ENCODE data around the gene NEXMIF.
"Not testable (repeated sequence)": the region's sequence is repeated elsewhere in the genome, so short reads cannot be mapped to it uniquely, and the experiment has no call there.

NEXMIF gene

DNA sequence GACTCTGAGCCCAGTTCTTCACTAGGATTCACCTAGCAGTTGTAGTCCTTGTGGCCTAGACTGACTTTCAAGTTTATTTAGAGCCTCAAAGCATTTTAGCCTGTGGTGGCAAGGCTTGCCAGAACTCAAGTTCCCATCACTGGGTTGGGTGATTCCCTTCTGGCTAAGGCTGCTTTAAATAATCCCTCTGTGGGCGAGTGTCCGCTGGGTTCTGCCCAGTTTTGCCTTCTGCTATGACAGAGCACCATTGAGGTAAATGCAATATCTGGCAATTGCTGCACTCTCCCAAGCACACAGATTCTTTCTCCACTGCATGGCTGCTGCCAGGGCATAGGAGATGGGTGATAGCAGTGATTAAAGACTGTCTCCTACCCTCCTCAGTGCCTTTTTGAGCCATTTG is 220.0 kb downstream of the NEXMIF start:
- DNase-seq (ENCODE audit: low spot score) = no peak
- Mint-ChIP-seq H3K4me1 (ENCODE audit: low read depth) (no peaks in the 10 kb centered on the region), H3K27ac (no peak overlapping the region), H3K36me3 (ENCODE audit: low read depth) (no peaks in the 10 kb centered on the region), H3K9me3 (no peaks in the 10 kb centered on the region), H3K27me3 (ENCODE audit: low read depth) (no peaks in the 10 kb centered on the region), H3K4me3 (no peak overlapping the region)

DNA sequence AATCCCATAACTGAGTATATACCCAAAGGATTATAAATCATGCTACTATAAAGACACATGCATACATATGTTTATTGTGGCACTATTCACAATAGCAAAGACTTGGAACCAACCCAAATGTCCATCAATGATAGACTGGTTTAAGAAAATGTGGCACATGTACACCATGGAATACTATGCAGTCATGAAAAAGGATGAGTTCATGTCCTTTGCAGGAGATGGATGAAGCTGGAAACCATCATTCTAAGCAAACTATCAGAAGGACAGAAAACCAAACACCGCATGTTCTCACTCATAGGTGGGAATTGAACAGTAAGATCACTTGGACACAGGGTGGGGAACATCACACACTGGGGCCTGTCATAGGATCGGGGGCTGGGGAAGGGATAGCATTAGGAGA is 223.9 kb downstream of the NEXMIF start:
- not testable (repeated sequence) for DNase-seq (ENCODE audit: low spot score); H3K27ac Mint-ChIP-seq; H3K36me3 Mint-ChIP-seq (ENCODE audit: low read depth); H3K4me3 Mint-ChIP-seq; H3K27me3 Mint-ChIP-seq (ENCODE audit: low read depth); H3K9me3 Mint-ChIP-seq; H3K4me1 Mint-ChIP-seq (ENCODE audit: low read depth)

DNA sequence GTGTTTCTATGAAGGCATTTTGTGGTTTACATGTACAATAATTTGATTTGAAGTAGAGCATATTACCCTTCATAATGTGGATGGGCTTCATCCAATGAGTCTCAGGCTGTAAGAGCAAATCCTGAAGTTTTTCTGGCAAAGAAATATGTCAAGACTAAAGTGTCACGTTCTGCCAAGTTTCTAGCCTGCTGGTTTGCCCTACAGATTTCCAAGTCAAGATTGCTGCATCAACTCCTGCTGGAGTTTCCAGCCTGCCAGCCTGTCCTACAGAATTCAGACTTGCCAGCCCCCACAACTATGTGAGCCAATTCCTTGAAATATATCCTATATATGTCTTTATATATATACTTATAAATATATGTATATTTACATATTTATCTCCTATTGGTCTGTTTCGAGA is 240.8 kb downstream of the NEXMIF start:
- DNase-seq (ENCODE audit: low spot score) = no peak
- no peaks in the 10 kb centered on the region for H3K4me1 Mint-ChIP-seq (ENCODE audit: low read depth)
- no peak overlapping the region for H3K4me3 Mint-ChIP-seq
- H3K27ac Mint-ChIP-seq = no peak overlapping the region
- H3K9me3 Mint-ChIP-seq = peaks cover 4% of the 10 kb centered on the region
- H3K36me3 Mint-ChIP-seq (ENCODE audit: low read depth) = no peaks in the 10 kb centered on the region
- no peaks in the 10 kb centered on the region for H3K27me3 Mint-ChIP-seq (ENCODE audit: low read depth)
